Measurements from ENCODE around the gene SLIT3.

DNA sequence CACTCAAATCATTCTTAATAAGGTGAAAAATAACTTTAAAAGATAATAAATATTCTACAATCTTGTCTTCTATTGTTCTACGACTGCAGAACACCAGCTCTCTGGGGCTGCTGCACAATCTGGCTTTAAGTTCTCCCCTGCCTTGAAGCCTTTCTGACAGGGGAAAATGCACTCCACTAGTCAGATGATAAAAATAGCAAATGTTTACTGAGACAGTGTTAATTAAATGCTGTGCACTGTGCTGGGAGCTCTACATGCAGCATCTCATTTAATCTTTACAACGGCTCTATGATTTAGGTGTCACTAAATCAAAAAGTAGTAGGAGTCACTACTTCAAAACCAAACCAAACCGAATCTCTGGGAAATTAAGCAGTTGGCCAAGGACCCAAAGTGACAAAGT lies 132.7 kb downstream of the SLIT3 start:
- no peak for TF ChIP-seq CTCF (IDR thresholded peaks at IDR 0.05)
- TF ChIP-seq POLR2A (IDR thresholded peaks at IDR 0.05): no peak
